ENCODE results near the gene MYO1B.

MYO1B gene

DNA sequence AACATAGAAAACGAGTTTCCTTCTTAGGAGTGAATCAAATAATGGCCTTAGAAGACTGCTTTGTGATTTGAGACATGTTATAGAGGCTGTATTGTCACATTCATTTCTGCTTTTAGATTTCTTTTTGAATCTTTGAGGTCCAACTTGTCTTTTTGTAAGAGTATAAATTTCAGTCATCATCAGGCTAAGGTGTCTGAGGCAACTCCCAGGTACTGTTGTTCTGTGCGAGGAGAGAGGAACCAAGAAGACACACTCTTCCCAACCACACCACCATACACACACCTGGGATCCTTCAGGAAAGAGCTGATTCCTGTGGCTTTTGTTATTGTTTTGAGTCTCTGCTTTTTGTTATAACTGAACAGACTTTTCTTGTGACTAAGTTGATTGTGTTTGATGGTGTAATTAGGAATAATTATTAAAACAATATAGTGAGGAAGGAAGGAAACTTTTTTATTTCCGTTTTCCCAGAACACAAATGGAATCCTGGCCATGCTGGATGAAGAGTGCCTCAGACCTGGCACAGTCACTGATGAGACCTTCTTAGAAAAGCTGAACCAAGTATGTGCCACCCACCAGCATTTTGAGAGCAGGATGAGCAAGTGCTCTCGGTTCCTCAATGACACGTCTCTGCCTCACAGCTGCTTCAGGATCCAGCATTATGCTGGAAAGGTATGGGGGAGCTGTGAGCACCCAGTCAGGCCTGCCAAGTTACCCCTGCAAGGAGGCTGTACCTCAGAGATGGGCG, 140.4 kb downstream of the MYO1B start:
- H3K27ac ChIP-seq, result peak overlapping the region; percentile 57
- no peak for DNase-seq (ENCODE audit: low read depth, low spot score)

DNA sequence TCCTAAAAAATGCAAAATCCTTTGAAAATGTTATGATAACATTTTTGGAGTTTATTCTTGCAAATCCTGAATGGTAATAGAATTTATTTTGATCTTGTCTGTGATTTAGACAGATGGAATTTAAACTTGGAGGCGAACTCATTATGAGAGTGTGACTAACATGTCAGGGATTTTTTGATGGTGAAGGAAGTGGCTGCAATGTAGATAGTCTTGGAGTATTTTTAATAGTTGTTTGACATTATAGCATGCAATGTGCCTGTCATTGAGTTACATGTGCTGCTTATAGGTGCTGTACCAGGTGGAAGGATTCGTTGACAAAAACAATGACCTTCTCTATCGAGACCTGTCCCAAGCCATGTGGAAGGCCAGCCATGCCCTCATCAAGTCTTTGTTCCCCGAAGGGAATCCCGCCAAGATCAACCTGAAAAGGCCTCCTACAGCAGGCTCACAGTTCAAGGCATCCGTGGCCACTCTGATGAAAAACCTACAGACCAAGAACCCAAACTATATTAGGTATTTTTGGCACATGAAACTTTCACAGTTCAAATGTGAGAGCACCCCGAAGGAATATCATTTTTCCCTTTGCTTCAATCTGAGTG, 141.8 kb downstream of the MYO1B start:
- H3K27ac ChIP-seq, result peak overlapping the region; percentile 57
- DNase-seq (ENCODE audit: low read depth, low spot score), result no peak

DNA sequence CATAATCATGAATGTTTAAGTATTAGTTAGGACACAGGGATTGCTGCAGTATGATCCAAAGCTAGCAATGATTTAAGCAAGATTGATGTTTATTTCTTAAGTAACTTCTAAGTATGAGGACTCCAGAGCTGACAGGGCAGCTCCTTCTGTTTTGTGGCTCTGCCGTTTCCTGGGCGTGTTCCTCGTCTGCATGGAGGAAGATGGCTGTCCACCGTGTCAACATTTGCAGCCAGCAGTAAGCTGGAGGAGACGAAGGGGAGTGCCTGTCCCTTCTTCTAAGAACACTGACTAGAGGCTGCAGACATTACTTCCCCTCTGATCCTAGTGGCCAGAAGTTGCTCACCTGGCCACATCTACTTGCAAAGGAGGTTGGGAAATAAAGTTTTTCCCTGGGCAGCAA, 144.1 kb downstream of the MYO1B start:
- no peak overlapping the region for H3K27ac ChIP-seq
- DNase-seq (ENCODE audit: low read depth, low spot score), result no peak

DNA sequence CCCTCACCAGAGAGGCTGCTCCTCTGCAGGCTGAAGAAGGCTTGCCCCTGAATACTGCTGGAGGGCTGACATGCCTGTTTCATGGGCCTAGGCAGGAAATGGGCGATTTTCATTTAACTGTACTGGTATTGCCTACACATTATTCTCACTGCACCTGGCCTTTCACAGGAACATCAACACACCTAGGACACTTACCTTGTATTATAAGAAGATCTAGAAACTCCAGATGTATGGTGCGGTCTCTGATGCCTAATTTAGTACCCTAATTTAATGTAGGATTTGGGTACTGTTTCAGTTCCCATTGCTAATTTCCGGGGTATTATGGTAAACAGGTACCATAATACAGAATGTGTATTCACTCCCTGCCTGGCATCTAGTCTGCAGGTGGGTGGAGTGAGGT, 146.0 kb downstream of the MYO1B start:
- DNase-seq (ENCODE audit: low read depth, low spot score), result no peak
- H3K27ac ChIP-seq, result no peak overlapping the region

DNA sequence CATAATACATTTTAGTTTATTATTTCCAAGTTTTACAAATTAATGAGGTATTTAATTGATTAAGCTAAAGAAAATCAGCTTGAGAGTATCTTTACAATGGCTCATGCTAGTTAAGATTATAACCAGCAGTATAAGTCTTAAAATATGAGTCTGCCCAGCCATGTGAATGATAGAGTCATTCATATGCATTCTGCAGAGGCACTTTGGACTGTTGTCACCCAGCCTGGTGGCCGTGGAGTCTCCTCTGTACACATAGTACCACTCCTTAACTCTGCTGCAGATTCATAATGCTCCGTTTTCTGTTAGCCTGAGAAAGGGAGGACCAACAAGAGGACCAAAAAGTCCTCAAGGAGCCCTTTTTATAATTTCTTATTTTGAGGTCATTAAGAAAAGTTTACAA, 148.8 kb downstream of the MYO1B start:
- no peak for DNase-seq (ENCODE audit: low read depth, low spot score)
- no peak overlapping the region for H3K27ac ChIP-seq

DNA sequence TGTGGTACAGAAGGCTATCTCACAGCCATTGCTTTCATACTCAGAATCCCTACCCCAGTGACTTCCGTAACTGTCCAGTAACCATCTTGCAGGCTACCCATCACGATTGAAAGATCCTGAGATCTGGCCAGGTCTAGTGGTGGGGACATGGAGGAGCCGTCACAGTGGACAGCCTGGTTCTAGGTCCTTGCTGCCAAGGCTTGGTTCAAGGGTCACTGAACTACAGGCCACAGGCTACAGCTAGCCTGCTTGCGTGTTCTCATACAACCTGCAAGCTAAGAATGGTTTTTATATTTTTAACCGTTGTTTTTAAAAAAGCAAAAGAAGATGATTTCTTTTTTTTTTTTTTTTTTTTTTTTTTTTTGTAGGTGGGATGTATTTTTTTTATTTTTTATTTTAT, 151.6 kb downstream of the MYO1B start:
- no peak for DNase-seq (ENCODE audit: low read depth, low spot score)
- no peak overlapping the region for H3K27ac ChIP-seq

DNA sequence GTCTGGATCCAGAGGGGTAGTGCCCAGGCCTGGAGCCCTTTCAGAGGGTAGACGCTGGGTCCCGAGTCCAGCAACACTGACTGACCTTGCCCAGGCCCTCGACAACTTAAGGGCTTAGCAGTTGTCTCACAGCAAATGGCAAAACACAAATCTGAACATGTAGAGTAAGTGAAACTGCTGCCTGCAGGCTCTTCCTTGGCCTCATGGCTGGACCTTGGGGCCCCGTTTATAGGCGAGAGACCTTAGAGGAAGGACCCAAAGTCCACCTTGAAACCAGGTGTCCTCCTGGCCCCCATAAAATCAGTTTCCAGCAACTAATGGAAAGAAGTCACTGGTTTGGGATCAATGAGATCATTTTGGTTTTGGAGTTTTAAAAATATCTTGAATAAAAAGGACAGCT, 154.4 kb downstream of the MYO1B start:
- no peak for DNase-seq (ENCODE audit: low read depth, low spot score)
- H3K27ac ChIP-seq, result no peak overlapping the region

DNA sequence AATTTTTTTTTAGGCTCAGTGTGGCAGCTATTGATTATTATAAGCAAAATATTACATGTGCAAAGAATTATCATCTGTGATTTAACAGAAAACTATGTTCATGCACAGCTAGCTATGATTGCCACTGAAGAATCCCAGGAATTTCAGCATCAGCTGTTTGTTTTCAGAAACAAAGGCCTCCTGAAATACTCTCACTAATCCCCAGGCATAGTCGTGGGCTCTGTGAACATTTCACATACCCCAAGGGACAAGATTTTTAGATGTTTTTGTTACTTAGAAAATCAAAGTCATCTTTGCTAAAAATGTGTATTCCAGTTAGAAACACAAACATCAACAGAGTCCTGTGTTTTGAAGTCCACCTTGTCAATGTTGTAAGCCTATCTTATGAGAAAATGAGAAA, 156.1 kb downstream of the MYO1B start:
- H3K27ac ChIP-seq, result no peak overlapping the region
- no peak for DNase-seq (ENCODE audit: low read depth, low spot score)

DNA sequence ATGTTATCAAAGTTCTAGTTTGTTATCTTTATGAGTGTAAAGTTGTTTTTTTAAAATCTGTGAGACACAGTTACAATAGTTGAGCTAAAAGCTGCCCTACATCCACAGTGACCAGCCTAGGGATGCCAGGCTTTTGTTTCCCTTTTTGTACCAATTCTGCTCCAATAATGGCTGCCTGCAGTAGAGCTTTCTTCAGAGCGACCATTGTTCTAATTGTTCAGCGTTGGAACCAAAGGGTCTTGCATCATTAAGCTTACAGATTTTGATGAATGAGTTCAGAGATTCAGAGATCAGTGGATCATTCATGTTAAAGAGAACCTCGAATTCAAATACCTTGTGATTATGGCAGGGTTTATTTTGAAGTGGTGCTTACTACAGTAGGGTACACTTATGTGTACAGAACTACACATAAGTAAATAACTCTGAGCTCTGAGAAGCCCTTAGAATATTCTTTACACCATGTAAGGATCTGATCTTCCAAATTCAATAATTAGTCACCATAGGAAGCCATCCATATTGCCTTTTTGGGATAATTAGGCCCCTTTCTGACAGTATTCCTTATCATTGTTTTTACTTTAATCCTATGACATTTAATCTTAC, 157.9 kb downstream of the MYO1B start:
- no peak for DNase-seq (ENCODE audit: low read depth, low spot score)
- no peak overlapping the region for H3K27ac ChIP-seq

DNA sequence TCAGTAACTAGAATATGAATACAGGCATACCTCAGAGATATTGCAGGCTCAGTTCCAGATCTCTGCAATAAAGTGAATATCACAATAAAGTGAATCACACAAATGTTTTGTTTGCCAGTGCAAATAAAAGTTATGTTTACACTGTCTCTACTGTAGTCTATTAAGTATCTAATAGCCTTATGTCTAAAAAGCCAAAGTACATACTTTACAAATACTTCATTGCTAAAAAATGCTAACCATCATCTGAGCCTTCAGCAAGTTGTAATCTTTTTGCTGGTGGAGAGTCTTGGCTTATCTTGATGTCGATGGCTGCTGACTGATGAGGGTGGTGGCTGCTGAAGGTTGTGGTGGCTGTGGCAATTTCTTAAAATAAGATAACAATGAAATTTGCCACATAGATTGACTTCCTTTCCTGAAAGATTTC, 159.4 kb downstream of the MYO1B start:
- H3K27ac ChIP-seq, result no peak overlapping the region
- no peak for DNase-seq (ENCODE audit: low read depth, low spot score)

DNA sequence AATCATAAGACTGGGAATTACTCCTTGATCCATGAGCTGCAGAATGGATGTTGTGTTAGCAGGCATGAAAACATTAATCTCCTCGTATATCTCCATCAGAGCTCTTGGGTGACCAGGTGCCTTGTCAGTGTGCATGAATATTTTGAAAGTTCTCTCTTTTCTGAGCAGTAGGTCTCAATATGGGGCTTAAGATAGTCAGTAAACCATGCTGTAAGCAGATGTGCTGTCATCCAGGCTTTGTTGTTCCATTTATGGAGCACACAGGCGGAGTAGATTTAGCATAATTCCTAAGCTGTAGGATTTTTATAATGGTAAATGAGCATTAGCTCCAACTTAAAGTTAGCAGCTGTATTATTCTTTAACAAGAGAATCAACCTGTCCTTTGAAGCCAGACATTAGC, 160.3 kb downstream of the MYO1B start:
- H3K27ac ChIP-seq, result no peak overlapping the region
- DNase-seq (ENCODE audit: low read depth, low spot score), result no peak

DNA sequence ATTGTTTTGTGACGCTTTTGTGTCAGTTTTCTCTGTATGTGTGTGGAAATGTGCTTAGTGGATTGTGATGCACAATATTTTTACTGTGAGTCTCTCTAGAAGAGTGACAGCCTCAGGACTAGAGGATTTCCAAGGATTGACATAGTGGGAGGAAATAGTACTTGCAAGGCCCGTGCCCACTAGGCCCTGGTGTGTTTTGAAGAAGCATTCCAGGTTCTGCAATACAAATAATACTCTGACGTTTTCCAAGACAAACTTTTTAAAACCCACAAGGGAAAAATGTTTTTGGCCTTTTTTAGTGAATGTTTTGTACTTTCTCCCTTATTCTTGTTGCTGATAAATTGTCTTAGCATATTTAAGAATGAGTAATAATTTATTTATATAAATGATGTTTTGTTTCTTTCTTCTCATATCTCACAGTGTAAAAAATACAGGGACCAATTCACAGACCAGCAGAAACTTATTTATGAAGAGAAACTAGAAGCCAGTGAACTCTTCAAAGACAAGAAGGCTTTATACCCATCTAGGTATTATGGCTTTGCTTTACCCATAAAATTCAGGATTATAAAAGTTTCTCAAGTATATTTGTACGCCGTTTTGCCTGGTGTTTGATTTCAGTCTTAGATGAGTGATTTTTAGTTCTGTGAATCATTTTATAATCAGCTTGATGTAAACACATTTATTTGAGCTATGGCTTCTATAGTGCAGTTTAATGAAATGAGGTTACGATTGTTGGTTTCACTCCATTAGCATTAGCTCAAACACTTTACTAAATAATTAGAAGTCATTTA, 165.6 kb downstream of the MYO1B start:
- DNase-seq (ENCODE audit: low read depth, low spot score), result no peak

DNA sequence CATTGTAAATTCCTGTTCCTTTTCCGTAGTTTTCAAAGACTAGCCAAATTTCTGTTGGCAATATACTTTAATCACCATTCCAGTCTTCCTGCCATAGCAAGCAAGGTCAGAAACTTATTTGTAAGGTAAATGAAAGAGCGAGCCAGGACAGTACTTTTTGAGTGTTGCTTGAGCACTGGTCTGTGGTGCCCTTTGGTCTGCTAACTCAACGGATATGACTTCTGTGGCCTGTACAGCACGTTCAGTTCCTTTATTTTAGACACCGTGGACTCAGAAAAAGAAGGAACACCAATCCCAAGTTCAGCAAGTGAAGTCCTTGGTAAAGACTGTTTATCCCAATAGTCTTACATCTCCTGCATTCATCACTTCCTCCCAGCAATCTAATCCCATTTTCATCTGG, 166.3 kb downstream of the MYO1B start:
- H3K27ac ChIP-seq, result no peak overlapping the region
- no peak for DNase-seq (ENCODE audit: low read depth, low spot score)

More for the DNA sequence above, 165.6 kb downstream of the MYO1B start:
- no peak overlapping the region for H3K27ac ChIP-seq

DNA sequence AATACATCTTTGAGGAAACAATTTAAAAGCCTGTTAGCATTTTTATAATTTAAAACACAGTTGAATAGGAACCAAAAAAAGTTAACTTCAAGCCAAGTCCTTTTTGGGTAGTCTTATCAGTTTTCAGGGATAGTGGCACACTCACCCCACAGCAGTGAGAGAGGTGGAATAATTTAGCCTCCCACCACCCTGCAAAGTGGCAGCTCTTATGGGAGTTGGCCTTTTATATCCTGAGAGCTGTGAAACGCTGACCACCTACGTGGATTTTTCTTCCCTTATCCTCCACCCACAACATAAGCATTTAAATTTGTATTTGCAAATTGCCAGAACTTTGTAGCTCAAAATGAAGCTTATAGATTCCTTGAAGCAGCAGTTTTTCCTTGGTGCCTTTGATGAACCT, 167.1 kb downstream of the MYO1B start:
- DNase-seq (ENCODE audit: low read depth, low spot score), result no peak
- no peak overlapping the region for H3K27ac ChIP-seq

DNA sequence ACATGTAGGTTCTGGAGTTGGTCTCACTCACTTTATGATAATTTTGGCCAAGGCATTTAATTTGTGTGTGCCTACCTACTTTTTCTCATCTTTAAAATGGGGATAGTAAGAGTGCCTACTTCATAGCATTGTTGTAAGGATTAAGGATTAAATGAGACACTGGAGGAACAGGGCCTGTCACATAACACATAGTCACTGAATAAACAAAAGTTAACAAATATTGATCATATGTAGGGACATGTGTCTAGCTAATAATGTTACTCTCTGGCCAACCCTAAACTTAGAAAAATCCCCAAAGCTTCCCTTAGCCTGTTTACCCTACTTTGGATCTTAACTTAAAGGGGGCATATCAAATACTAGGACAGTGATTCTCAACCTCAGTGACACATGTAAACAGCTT, 169.9 kb downstream of the MYO1B start:
- no peak overlapping the region for H3K27ac ChIP-seq
- DNase-seq (ENCODE audit: low read depth, low spot score), result no peak

DNA sequence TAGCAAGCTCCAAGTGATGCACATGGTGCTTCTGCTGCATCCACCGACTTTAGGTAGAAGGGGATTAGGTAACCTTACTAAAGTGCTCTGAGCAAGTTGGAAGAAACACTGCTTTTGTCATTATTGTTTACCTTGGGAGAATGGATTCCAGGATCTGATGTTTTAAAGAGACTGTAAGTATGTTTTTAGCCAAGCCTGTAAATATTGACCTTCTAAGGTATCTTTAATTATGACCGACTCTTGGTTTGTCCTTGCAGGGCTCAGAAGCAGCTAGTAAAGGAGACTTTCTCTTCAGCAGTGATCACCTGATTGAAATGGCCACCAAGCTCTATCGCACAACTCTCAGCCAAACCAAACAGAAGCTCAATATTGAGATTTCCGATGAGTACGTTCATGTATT, 170.7 kb downstream of the MYO1B start:
- DNase-seq (ENCODE audit: low read depth, low spot score), result no peak
- H3K27ac ChIP-seq, result no peak overlapping the region

DNA sequence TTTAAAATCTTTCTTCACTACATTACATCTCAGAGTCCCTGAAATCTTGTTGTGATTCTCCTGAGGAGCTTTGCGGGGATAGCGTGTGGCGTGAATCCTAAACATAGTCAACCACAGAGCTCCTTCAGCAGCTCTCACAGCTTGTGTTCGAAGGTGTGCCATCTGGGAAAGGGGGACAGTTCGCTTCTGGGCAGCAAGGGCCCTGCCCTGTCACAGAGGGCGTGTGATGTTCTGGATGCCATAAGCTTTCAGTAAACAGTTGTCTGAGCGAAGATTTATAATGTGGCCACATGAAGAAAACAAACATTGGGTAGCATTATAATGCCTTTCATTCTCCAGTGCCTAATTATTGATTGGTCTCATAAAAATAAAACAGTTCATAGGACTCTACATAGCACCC, 172.5 kb downstream of the MYO1B start:
- DNase-seq (ENCODE audit: low read depth, low spot score), result no peak
- H3K27ac ChIP-seq, result no peak overlapping the region

DNA sequence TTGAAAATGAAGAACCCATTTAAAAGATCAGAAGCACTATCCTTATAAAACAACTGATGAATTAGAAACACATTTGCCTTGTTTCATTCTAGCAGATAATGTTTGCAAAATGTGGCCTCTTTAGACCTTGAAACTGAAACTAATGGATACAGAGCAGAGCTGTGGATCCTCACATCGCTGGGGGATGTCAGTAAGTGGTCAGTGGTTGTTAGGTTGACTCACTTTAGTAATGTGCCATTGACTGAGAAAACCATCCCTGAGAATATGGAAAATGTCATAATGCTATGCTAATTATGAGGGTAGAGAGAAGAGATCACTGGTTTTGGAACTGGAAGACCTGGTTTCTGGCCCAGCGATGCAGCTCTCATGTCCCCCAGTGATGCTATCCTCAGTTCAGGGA, 176.7 kb downstream of the MYO1B start:
- H3K27ac ChIP-seq, result no peak overlapping the region
- DNase-seq (ENCODE audit: low read depth, low spot score), result no peak

DNA sequence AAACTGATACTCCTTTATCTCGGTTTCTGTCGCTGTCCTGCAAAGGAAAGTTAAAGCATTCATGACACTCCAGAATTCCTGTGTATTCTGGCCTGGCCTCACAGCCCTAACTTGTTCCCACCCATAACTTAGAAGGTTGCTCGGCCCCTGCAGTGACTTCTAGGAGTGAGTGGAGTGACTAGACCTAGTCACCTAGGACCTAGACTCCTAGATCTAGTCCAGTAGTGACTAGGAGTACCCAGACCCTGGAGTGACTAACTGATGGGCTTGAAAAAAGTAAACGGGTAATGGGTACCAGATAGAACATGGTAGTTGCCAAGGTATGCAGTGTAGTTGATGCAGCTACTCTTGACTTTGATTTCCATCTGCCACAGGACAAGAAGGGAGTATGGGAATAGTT, 181.8 kb downstream of the MYO1B start:
- H3K27ac ChIP-seq, result no peak overlapping the region
- no peak for DNase-seq (ENCODE audit: low read depth, low spot score)

DNA sequence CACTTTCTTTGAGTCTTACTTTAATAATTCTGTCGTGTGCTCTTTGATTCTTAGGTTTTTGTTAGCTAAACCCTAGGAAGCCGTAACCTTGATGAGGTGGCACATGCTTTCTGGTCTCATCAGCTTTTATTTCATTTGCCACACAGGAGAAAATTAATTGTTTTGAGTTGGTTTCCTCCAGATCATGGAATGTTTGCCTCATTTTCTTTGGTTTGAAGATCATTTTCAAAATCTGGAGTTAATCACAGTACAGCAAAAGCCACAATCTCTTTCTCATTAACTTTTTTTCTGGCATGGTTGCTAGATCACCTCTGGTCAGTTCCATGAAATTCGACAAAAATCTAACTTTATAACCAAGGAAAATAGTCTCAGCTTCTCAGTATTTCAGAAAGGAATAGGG, 182.9 kb downstream of the MYO1B start:
- DNase-seq (ENCODE audit: low read depth, low spot score), result no peak
- H3K27ac ChIP-seq, result no peak overlapping the region

DNA sequence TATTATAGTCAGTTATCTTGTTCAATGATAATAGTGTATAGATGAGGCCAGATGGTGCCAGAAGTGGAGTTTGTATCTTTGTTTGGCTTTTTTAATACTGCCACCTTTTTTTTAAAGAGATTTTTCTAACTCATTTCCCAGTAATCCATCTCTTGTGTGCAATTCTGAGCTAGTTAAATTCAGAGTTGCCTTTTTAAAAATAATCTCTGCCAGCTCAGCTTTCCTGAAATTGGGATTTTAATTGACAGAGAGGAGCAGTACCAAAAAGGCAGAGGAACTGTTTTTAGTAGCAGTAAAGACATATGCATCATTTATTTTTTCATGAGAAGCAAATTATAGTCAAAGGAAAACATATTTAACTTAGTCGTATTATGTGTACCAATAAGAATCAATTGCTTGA, 185.3 kb downstream of the MYO1B start:
- H3K27ac ChIP-seq, result no peak overlapping the region
- DNase-seq (ENCODE audit: low read depth, low spot score), result no peak

All from epithelial cell of prostate (primary cell).